Heart left ventricle (tissue), 13 donors: ENCODE data around the gene TIGD2.

Experiments used
- POLR2A ChIP-seq, 2 donors: fragments of 450-650 bp; IDR thresholded peaks; one replicate each; pipeline ENCODE4 v1.6.1; 2017; ENCODE audit warnings: antibody characterized with exemption in 2 of 2, mild to moderate bottlenecking in 2 of 2, moderate library complexity in 2 of 2
- TF ChIP-seq, protein P1 (sequence below), 12 donors: fragments of 200-600 bp; sonication (generic) in 4 of 12; IDR thresholded peaks; one replicate each; pipeline versions ENCODE4 v1.5.0 to v1.8.0; 2018 to 2022; ENCODE audit warnings: antibody characterized with exemption in 12 of 12, mild to moderate bottlenecking in 5 of 12
- donor health status: ischemic (EF 13 %, LVEDD 7.1; RV severe dilation, severe dysfunction).
- donor health status: DM: no; HTN: yes; CAD: no.
- donor health status: DM: no; HTN: no; CAD: no.
- donor health status: ischemic (EF 25% LVEDD 6.9; RV normal size, moderate dysfunction).
- donor health status: ischemic (EF 25% LVEDD 5.7; RV mildly dilated, moderate dysfunction).
- donor health status: ischemic (EF 35%, LVEDD 5.7; RV mildly dilated, moderate dysfunction).
- donor health status: nonischemic (EF 11% LVEDD 7.7; RV severe dilation, severe dysfunction).
- donor health status: DM: yes; HTN: yes; CAD: no.
- donor health status: PGD.
- donor health status: ischemic (EF 29% LVEDD 5.4; RV normal size, mild dysfunction).
- donor health status: nonischemic (EF 23%, LVEDD 6.1; RV moderate dilation, normal function).

DNA sequence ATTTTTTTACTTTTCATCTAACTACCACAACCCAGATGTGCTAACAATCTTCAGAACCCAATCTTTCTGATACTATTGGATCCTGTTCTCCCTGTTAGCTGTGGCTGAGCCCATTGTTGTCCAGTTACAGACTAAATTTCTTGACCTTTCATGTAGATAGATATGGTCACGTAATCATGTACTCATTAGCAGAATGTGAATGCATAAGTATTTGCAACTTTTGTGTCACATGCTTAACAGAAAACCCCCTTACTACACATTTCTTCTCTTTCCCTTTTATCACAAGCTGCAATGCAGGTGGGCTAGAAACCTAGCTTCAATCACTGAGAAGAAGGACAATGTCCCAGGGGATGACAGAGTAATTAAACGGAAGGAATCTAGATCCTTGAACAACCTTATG, 41.3 kb upstream of the TIGD2 start:
- TF ChIP-seq, protein P1, sequence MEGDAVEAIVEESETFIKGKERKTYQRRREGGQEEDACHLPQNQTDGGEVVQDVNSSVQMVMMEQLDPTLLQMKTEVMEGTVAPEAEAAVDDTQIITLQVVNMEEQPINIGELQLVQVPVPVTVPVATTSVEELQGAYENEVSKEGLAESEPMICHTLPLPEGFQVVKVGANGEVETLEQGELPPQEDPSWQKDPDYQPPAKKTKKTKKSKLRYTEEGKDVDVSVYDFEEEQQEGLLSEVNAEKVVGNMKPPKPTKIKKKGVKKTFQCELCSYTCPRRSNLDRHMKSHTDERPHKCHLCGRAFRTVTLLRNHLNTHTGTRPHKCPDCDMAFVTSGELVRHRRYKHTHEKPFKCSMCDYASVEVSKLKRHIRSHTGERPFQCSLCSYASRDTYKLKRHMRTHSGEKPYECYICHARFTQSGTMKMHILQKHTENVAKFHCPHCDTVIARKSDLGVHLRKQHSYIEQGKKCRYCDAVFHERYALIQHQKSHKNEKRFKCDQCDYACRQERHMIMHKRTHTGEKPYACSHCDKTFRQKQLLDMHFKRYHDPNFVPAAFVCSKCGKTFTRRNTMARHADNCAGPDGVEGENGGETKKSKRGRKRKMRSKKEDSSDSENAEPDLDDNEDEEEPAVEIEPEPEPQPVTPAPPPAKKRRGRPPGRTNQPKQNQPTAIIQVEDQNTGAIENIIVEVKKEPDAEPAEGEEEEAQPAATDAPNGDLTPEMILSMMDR (IDR thresholded peaks at IDR 0.05), result no peak
- TF ChIP-seq POLR2A (IDR thresholded peaks at IDR 0.05), result no peak
